ENCODE data around the gene LMCD1. TPM values are rescaled to one million over a fixed set of nuclear protein-coding genes. Genes with fewer than 3 reads are reported as not detected.

Gene LMCD1, protein sequence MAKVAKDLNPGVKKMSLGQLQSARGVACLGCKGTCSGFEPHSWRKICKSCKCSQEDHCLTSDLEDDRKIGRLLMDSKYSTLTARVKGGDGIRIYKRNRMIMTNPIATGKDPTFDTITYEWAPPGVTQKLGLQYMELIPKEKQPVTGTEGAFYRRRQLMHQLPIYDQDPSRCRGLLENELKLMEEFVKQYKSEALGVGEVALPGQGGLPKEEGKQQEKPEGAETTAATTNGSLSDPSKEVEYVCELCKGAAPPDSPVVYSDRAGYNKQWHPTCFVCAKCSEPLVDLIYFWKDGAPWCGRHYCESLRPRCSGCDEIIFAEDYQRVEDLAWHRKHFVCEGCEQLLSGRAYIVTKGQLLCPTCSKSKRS
- total RNA-seq = under 1 TPM in 1 of 2 experiments, not detected in 1; 0.30 TPM

DNA sequence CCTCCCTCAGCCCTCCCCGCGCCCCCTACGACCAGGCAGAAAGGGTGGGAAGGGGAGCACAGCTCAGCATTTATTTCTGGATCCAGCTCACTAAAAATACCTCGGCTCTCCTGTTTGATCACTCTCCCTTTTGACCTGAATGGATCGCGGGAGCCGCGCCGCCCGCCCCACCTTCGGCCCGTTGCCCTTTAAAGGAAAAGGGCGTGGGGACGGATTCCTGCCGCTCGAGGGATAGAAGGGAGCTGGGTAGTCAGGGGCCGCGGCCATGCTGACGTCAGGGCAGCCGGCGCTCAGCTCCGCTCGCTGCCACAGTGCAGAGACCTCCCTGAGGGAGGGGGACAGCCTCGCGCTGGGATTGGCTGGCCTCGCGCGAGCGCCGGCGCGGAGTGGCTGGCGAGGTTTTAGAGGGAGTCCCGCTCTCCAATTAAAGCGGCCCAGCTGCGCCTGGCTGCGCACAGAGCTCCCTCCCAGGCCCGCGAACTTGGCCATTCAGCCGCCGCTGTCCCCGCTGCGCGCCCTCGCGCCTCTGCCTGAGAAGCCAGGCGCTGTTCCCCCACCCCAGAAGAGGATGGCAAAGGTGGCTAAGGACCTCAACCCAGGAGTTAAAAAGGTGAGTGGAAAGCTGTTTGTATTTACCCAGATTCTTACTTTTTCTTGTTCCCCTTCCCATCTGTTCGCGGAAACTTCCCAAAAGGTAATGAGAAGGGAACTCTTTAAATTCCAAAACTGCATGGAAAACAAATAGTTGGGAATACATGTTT, at the start of gene LMCD1:
TSS of gene LMCD1 (plus strand) at position 453 of the 761 bp plus-strand sequence. CDS start at position 569, 116 bp downstream.

Other genes starting within 250 kb of the LMCD1 start
- gene SSUH2, start 143.0 kb downstream of the LMCD1 start, total RNA-seq = under 1 TPM in 1 of 2 experiments, not detected in 1; 0.13 TPM
- gene CAV3, start 232.0 kb downstream of the LMCD1 start, total RNA-seq = not detected